DOHH2 (cell line): ENCODE results near the gene HSPB9.

Experiments
- EZH2phosphoT487 ChIP-seq: fragments of 200-600 bp; sonication (generic); IDR thresholded peaks from 2 replicates; pipeline ENCODE4 v1.6.1; 2017; ENCODE audit warnings: borderline replicate concordance, mild to moderate bottlenecking, antibody characterized with exemption, low read length, moderate library complexity, mixed read lengths
- TF ChIP-seq, protein P1 (sequence below): fragments of 200-600 bp; sonication (generic); IDR thresholded peaks from one replicate; pipeline ENCODE4 v1.5.1; 2014; ENCODE audit warnings: antibody characterized with exemption, mild to moderate bottlenecking, low read depth, low read length; ENCODE audit not compliant: poor library complexity, severe bottlenecking

DNA sequence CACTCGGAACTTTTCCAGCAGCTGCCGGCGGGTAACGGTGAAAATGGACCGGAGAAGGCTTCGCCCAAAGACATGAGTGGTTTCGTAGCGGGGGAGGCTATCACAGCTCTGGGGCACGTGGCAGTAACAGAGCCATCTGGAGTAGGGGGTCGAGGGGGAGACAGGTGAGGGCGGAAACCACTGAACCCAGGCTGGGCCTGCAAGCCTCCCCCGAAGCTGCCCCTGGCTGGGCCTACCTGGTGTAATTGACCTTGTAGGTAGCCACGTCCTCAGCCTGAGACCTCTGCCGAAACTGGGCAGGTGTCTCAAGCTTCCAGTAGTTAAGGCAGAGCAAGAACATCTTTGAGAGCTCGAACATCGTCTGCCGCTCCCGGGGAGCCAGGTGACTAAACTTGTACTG lies 3.3 kb upstream of the HSPB9 start:
- TF ChIP-seq, protein P1, sequence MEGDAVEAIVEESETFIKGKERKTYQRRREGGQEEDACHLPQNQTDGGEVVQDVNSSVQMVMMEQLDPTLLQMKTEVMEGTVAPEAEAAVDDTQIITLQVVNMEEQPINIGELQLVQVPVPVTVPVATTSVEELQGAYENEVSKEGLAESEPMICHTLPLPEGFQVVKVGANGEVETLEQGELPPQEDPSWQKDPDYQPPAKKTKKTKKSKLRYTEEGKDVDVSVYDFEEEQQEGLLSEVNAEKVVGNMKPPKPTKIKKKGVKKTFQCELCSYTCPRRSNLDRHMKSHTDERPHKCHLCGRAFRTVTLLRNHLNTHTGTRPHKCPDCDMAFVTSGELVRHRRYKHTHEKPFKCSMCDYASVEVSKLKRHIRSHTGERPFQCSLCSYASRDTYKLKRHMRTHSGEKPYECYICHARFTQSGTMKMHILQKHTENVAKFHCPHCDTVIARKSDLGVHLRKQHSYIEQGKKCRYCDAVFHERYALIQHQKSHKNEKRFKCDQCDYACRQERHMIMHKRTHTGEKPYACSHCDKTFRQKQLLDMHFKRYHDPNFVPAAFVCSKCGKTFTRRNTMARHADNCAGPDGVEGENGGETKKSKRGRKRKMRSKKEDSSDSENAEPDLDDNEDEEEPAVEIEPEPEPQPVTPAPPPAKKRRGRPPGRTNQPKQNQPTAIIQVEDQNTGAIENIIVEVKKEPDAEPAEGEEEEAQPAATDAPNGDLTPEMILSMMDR, result no peak
- TF ChIP-seq EZH2phosphoT487, result no peak
